MM.1S (cell line): ENCODE measurements around the gene NEK2.

ENCODE experiments used
- DNase-seq: peaks from one replicate; pipeline ENCODE4 v3.0.0-alpha.2; 2015
- H2AFZ ChIP-seq: fragments of 300-600 bp; sonication (generic); 2 replicates; pipeline ENCODE4 v1.6.0; 2016; ENCODE audit warnings: antibody characterized with exemption, low read length
- H3F3A ChIP-seq: fragments of 300-600 bp; sonication (generic); 2 replicates; pipeline ENCODE4 v1.6.1; 2016; ENCODE audit warnings: mild to moderate bottlenecking, antibody characterized with exemption, low read length, moderate library complexity, mixed read lengths; ENCODE audit not compliant: insufficient read depth
- H3K27ac ChIP-seq: fragments of 300-600 bp; sonication (generic); 2 replicates; pipeline ENCODE4 v1.5.1; 2016; ENCODE audit warnings: mild to moderate bottlenecking, low read length
- H3K27me3 ChIP-seq: fragments of 300-600 bp; sonication (generic); replicated peaks from 2 replicates; pipeline ENCODE4 v1.6.0; 2016; ENCODE audit warnings: low read length; ENCODE audit not compliant: insufficient read depth
- H3K36me3 ChIP-seq: fragments of 300-600 bp; sonication (generic); replicated peaks from 2 replicates; pipeline ENCODE4 v1.6.1; 2016; ENCODE audit warnings: mild to moderate bottlenecking, low read length, mixed read lengths; ENCODE audit not compliant: insufficient read depth
- H3K4me1 ChIP-seq: fragments of 300-600 bp; sonication (generic); 2 replicates; pipeline ENCODE4 v1.6.1; 2016; ENCODE audit warnings: low read length, mixed read lengths
- H3K4me2 ChIP-seq: fragments of 300-600 bp; sonication (generic); 2 replicates; pipeline ENCODE4 v1.6.0; 2016; ENCODE audit warnings: low read depth, low read length
- H3K4me3 ChIP-seq: fragments of 300-600 bp; sonication (generic); 2 replicates; pipeline ENCODE4 v1.5.1; 2016; ENCODE audit warnings: low read length, mixed read lengths
- H3K79me2 ChIP-seq: fragments of 300-600 bp; sonication (generic); 2 replicates; pipeline ENCODE4 v1.6.1; 2016; ENCODE audit warnings: mixed run types, low read length, mixed read lengths
- H3K9ac ChIP-seq: fragments of 300-600 bp; sonication (generic); 2 replicates; pipeline ENCODE4 v1.6.1; 2016; ENCODE audit warnings: low read length, mixed read lengths
- H3K9me2 ChIP-seq: fragments of 300-600 bp; sonication (generic); replicated peaks from 2 replicates; pipeline ENCODE4 v1.6.1; 2016; ENCODE audit warnings: mild to moderate bottlenecking, low read length, mixed read lengths; ENCODE audit not compliant: insufficient read depth
- H3K9me3 ChIP-seq: fragments of 300-600 bp; sonication (generic); replicated peaks from 2 replicates; pipeline ENCODE4 v1.6.1; 2016; ENCODE audit warnings: mild to moderate bottlenecking, low read length, mixed read lengths; ENCODE audit not compliant: insufficient read depth
- H4K20me1 ChIP-seq: fragments of 300-600 bp; sonication (generic); 2 replicates; pipeline ENCODE4 v1.6.1; 2016; ENCODE audit warnings: mild to moderate bottlenecking, low read length, moderate library complexity, mixed read lengths; ENCODE audit not compliant: insufficient read depth
- EZH2 ChIP-seq: fragments of 300-600 bp; sonication (generic); optimal IDR thresholded peaks from 2 replicates; pipeline ENCODE3; 2017; ENCODE audit warnings: low read depth, mild to moderate bottlenecking, antibody characterized with exemption, low read length, mixed read lengths
- EZH2phosphoT487 ChIP-seq: fragments of 300-600 bp; sonication (generic); IDR thresholded peaks from 2 replicates; pipeline ENCODE4 v1.6.1; 2018; ENCODE audit warnings: antibody characterized with exemption, low read length
- TF ChIP-seq, protein P1 (sequence below): fragments of 300-600 bp; sonication (generic); IDR thresholded peaks from 2 replicates; pipeline ENCODE4 v1.5.1; 2016; ENCODE audit warnings: antibody characterized with exemption, low read length, mixed read lengths

Gene NEK2

DNA sequence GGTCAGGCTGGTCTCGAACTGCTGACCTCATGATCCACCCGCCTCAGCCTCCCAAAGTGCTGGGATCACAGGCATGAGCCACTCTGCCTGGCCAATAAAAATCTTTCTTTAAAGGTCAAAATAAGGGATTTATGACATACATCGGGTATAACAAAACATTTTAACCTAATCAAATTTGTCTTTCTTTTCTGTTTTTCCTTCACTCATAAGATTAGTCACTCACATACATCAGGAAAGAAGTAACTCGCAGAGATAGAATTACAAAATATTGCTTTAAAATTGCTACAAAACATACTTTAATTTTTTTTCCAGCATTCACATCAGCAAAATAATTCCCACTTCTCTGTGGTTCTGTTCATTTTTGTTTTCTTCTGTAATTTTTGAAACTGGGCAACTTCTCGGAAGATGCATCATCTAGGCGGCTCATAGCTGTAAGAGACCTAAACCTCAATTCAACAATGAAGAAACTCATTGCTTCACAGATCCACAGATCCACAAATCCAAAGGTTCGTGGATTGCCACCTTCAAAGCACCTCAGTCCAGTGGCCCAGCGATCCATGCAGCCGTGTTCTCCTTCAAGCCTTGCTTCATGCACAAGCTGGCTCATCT, 39.7 kb downstream of the NEK2 start:
- Histone ChIP-seq H3K4me1 (no peaks in the 10 kb centered on the region), H3K36me3 (no peaks in the 10 kb centered on the region), H3K9ac (no peak overlapping the region), H3K79me2 (no peaks in the 10 kb centered on the region), H3F3A (no peaks in the 10 kb centered on the region), H3K27me3 (no peaks in the 10 kb centered on the region), H3K9me3 (no peaks in the 10 kb centered on the region), H2AFZ (no peak overlapping the region), H3K4me3 (no peak overlapping the region), H3K4me2 (no peak overlapping the region), H3K27ac (no peak overlapping the region), H3K9me2 (no peaks in the 10 kb centered on the region), H4K20me1 (no peaks in the 10 kb centered on the region)
- DNase-seq: no peak
- TF ChIP-seq, protein P1, sequence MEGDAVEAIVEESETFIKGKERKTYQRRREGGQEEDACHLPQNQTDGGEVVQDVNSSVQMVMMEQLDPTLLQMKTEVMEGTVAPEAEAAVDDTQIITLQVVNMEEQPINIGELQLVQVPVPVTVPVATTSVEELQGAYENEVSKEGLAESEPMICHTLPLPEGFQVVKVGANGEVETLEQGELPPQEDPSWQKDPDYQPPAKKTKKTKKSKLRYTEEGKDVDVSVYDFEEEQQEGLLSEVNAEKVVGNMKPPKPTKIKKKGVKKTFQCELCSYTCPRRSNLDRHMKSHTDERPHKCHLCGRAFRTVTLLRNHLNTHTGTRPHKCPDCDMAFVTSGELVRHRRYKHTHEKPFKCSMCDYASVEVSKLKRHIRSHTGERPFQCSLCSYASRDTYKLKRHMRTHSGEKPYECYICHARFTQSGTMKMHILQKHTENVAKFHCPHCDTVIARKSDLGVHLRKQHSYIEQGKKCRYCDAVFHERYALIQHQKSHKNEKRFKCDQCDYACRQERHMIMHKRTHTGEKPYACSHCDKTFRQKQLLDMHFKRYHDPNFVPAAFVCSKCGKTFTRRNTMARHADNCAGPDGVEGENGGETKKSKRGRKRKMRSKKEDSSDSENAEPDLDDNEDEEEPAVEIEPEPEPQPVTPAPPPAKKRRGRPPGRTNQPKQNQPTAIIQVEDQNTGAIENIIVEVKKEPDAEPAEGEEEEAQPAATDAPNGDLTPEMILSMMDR: no peak
- TF ChIP-seq EZH2: no peak
- TF ChIP-seq EZH2phosphoT487: no peak

- Histone ChIP-seq H3K36me3 (no peaks in the 10 kb centered on the region), H3K4me2 (no peak overlapping the region), H3F3A (no peaks in the 10 kb centered on the region), H3K27ac (no peak overlapping the region), H3K9ac (no peak overlapping the region), H3K4me3 (no peak overlapping the region), H3K9me3 (no peaks in the 10 kb centered on the region), H3K27me3 (no peaks in the 10 kb centered on the region), H3K4me1 (no peaks in the 10 kb centered on the region), H3K79me2 (no peaks in the 10 kb centered on the region), H4K20me1 (no peaks in the 10 kb centered on the region), H2AFZ (no peak overlapping the region), H3K9me2 (no peaks in the 10 kb centered on the region)
- DNase-seq: no peak
- TF ChIP-seq, protein P1: no peak
- TF ChIP-seq EZH2phosphoT487 (no peak), EZH2 (no peak)
Measured at GRCh38 chr1:211634931-211635330, 40.5 kb downstream of the NEK2 start.

- no peak overlapping the region for H3K27ac ChIP-seq
- no peaks in the 10 kb centered on the region for H3K4me1 ChIP-seq
- no peak overlapping the region for H2AFZ ChIP-seq
Measured at GRCh38 chr1:211634461-211634860, 41.0 kb downstream of the NEK2 start.

More at GRCh38 chr1:211634461-211634860, 41.0 kb downstream of the NEK2 start:
- no peak for DNase-seq
- Histone ChIP-seq H3K27me3 (no peaks in the 10 kb centered on the region), H3F3A (no peaks in the 10 kb centered on the region), H3K4me2 (no peak overlapping the region), H4K20me1 (no peaks in the 10 kb centered on the region), H3K9me3 (no peaks in the 10 kb centered on the region), H3K9ac (no peak overlapping the region), H3K36me3 (no peaks in the 10 kb centered on the region), H3K79me2 (no peaks in the 10 kb centered on the region), H3K4me3 (no peak overlapping the region), H3K9me2 (no peaks in the 10 kb centered on the region)
- TF ChIP-seq EZH2phosphoT487: no peak
- no peak for TF ChIP-seq EZH2
- TF ChIP-seq, protein P1: no peak
